NB4 (cell line): ENCODE results near the gene CDH11.

Experiments
- CTCF ChIP-seq: IDR thresholded peaks from one replicate; pipeline ENCODE4 v1.5.1; 2012; ENCODE audit warnings: low read depth, low read length
- MAX ChIP-seq: IDR thresholded peaks from 2 replicates; pipeline ENCODE4 v1.6.1; 2011; ENCODE audit warnings: low read depth, low read length
- POLR2A ChIP-seq: IDR thresholded peaks from 2 replicates; pipeline ENCODE4 v1.6.1; 2011; ENCODE audit warnings: mild to moderate bottlenecking; ENCODE audit not compliant: insufficient read length; ENCODE audit errors: extremely low read depth

GRCh38 chr16:65106757-65107156, 15.1 kb downstream of the CDH11 start:
- TF ChIP-seq CTCF (no peak), MAX (no peak), POLR2A (no peak)
